Endothelial cell of umbilical vein (primary cell): ENCODE data around the gene SLC26A11. TPM values are rescaled to one million over a fixed set of nuclear protein-coding genes. Genes with fewer than 3 reads are reported as not detected.

Experiments used
- BruUV-seq: library from RNA; stranded (reverse); fragments of 400-500 nt; replicated peaks from 2 replicates; lab custom pipeline; 2021; lab: Mats Ljungman, UMichigan
- CTCF ChIA-PET: fragments of 300-600, 350-600 bp; sonication (Branson Sonifier 250); formaldehyde crosslinking; loops from one replicate; lab custom pipeline; 2021; ENCODE audit warnings: antibody characterized with exemption, inconsistent platforms; lab: Charles Lee
- POLR2A ChIA-PET: fragments of 300-600, 350-600 bp; sonication (Branson Sonifier 250); formaldehyde crosslinking; loops from one replicate; lab custom pipeline; 2021; ENCODE audit warnings: antibody characterized with exemption, inconsistent platforms; lab: Charles Lee
- DNase-seq: peaks from one replicate; pipeline ENCODE4 v3.0.0-alpha.2; 2011; ENCODE audit warnings: low read depth, low spot score
- FAIRE-seq: peaks from 2 replicates; lab custom pipeline; 2011; peaks lifted over from hg19 to GRCh38; lab: Jason Lieb, UNC
- H2AFZ ChIP-seq: 2 replicates; pipeline ENCODE4 v1.6.0; 2012; ENCODE audit warnings: low read depth, low read length, control low read depth, inconsistent platforms
- H3K27ac ChIP-seq: 2 replicates; pipeline ENCODE4 v1.5.1; 2011; ENCODE audit warnings: low read depth, mild to moderate bottlenecking, control low read depth, low read length, moderate library complexity; ENCODE audit not compliant: insufficient read depth
- H3K27me3 ChIP-seq, 2 experiments: 2 replicates each; pipeline versions ENCODE4 v1.6.0 to v1.6.1; 2011; ENCODE audit warnings: low read length in 2 of 2, mixed read lengths in 1 of 2; ENCODE audit not compliant: control insufficient read depth in 2 of 2, insufficient read depth in 2 of 2
- H3K36me3 ChIP-seq, 2 experiments: 2 replicates in 1 of 2; 3 replicates in 1 of 2; pipeline ENCODE4 v1.5.1; 2011; ENCODE audit warnings: low read length in 2 of 2, mild to moderate bottlenecking in 1 of 2, moderate library complexity in 1 of 2; ENCODE audit not compliant: control insufficient read depth in 2 of 2, insufficient read depth in 2 of 2; ENCODE audit errors: extremely low read depth in 1 of 2
- H3K4me1 ChIP-seq: 3 replicates; pipeline ENCODE4 v1.5.1; 2011; ENCODE audit warnings: mild to moderate bottlenecking, low read length; ENCODE audit not compliant: control insufficient read depth, insufficient read depth; ENCODE audit errors: extremely low read depth
- H3K4me2 ChIP-seq: 2 replicates; pipeline ENCODE4 v1.6.1; 2011; ENCODE audit warnings: low read length, control low read depth, mixed read lengths; ENCODE audit not compliant: insufficient read depth
- H3K4me3 ChIP-seq, 3 experiments: fragments of 200-600 bp in 1 of 3; sonication (generic), shearing (Covaris generic) in 1 of 3; replicated peaks in 1 of 3; 2 replicates each; pipeline ENCODE4 v1.5.1; 2011 to 2016; ENCODE audit warnings: control low read depth in 3 of 3, low read length in 3 of 3, mild to moderate bottlenecking in 2 of 3, inconsistent platforms in 1 of 3, low read depth in 1 of 3, moderate library complexity in 1 of 3; ENCODE audit not compliant: insufficient read depth in 1 of 3
- H3K79me2 ChIP-seq: 2 replicates; pipeline ENCODE4 v1.6.0; 2012; ENCODE audit warnings: low read length, inconsistent platforms; ENCODE audit not compliant: control insufficient read depth, insufficient read depth
- H3K9ac ChIP-seq: replicated peaks from 2 replicates; pipeline ENCODE3; 2011; ENCODE audit warnings: low read length, control low read depth; ENCODE audit not compliant: insufficient read depth; ENCODE audit errors: extremely low read depth
- H3K9me1 ChIP-seq: replicated peaks from 3 replicates; pipeline ENCODE4 v1.6.0; 2011; ENCODE audit warnings: mild to moderate bottlenecking, low read length; ENCODE audit not compliant: control insufficient read depth, insufficient read depth; ENCODE audit errors: extremely low read depth
- H3K9me3 ChIP-seq: replicated peaks from 2 replicates; pipeline ENCODE4 v1.5.1; 2012; ENCODE audit warnings: low read length, inconsistent platforms; ENCODE audit not compliant: control insufficient read depth, insufficient read depth
- H4K20me1 ChIP-seq: replicated peaks from 2 replicates; pipeline ENCODE3; 2011; ENCODE audit warnings: mild to moderate bottlenecking, low read length; ENCODE audit not compliant: control insufficient read depth, insufficient read depth; ENCODE audit errors: extremely low read depth
- CTCF ChIP-seq, 2 donors: IDR thresholded peaks; 1 replicate in 1 of 2; 2 replicates in 1 of 2; pipeline ENCODE4 v1.5.1; 2011; ENCODE audit warnings: low read length in 2 of 2, mild to moderate bottlenecking in 2 of 2, moderate library complexity in 2 of 2, control low read depth in 1 of 2, inconsistent platforms in 1 of 2, low read depth in 1 of 2; ENCODE audit not compliant: insufficient read depth in 1 of 2; ENCODE audit errors: extremely low read depth in 1 of 2
- EZH2 ChIP-seq: IDR thresholded peaks from 2 replicates; pipeline ENCODE4 v1.6.1; 2012; ENCODE audit warnings: borderline replicate concordance, low read depth, mild to moderate bottlenecking, moderate library complexity, low read length, inconsistent platforms; ENCODE audit not compliant: severe bottlenecking
- FOS ChIP-seq: IDR thresholded peaks from 2 replicates; pipeline ENCODE4 v1.6.1; 2011; ENCODE audit warnings: mild to moderate bottlenecking, low read length, moderate library complexity, borderline replicate concordance; ENCODE audit not compliant: insufficient read depth
- GATA2 ChIP-seq: IDR thresholded peaks from 2 replicates; pipeline ENCODE4 v1.7.0; 2011; ENCODE audit warnings: low read depth, mild to moderate bottlenecking, moderate library complexity, mixed read lengths, low read length; ENCODE audit not compliant: insufficient read length, insufficient read depth
- JUN ChIP-seq: IDR thresholded peaks from 2 replicates; pipeline ENCODE4 v1.6.1; 2011; ENCODE audit warnings: borderline replicate concordance, low read depth; ENCODE audit not compliant: insufficient read length, insufficient read depth
- MAX ChIP-seq: IDR thresholded peaks from 2 replicates; pipeline ENCODE4 v1.6.1; 2011; ENCODE audit not compliant: insufficient read depth, insufficient read length
- MYC ChIP-seq: IDR thresholded peaks from one replicate; pipeline ENCODE4 v1.6.1; 2011; ENCODE audit warnings: mild to moderate bottlenecking, low read depth, low read length
- POLR2A ChIP-seq: IDR thresholded peaks from 2 replicates; pipeline ENCODE4 v1.6.1; 2012; ENCODE audit warnings: low read depth, mild to moderate bottlenecking, control low read depth, low read length
- POLR2AphosphoS5 ChIP-seq: IDR thresholded peaks from 2 replicates; pipeline ENCODE4 v1.6.1; 2012; ENCODE audit warnings: low read depth, mild to moderate bottlenecking, control low read depth, low read length, moderate library complexity; ENCODE audit not compliant: insufficient read depth
- dilution Hi-C: fragments of 300-500 bp; cut with MboI; formaldehyde crosslinking; loops from one replicate; pipeline ENCODE4 v1.15.0; 2019; ENCODE audit warnings: low sequenced_read_pairs; ENCODE audit not compliant: extremely low pct_ligation_motif_present
- intact Hi-C: fragments of 100-400 bp; cut with micrococcal nuclease; formaldehyde crosslinking; loops from one replicate; pipeline ENCODE4 v1.10.0; 2022
- polyA plus RNA-seq, 4 experiments: library from polyadenylated mRNA; depleted of rRNA in 3 of 4; stranded (reverse) in 3 of 4; unstranded in 1 of 4; fragments of >200 nt; gene quantifications; 2 replicates each; pipeline versions ENCODE4 v1.2.1 to v1.2.3, GENCODE V29; 2011 to 2012; ENCODE audit warnings: missing spikeins in 1 of 4
- total RNA-seq: library from RNA; stranded (reverse); gene quantifications from 2 replicates; pipeline ENCODE4 v1.2.3, GENCODE V29; 2021

Gene SLC26A11
- total and polyA plus RNA-seq, 2 donors (not counting 3 experiments of a cell fraction or from before 2014, with no cell fraction given): 25.2 to 33.0 TPM

- Histone ChIP-seq H2AFZ (no peak overlapping the region), H3K27me3 (no peaks in the 10 kb centered on the region), H4K20me1 (no peaks in the 10 kb centered on the region), H3K9ac (no peak overlapping the region), H3K9me1 (no peaks in the 10 kb centered on the region), H3K9me3 (no peaks in the 10 kb centered on the region), H3K4me1 (no peaks in the 10 kb centered on the region), H3K4me2 (no peak overlapping the region), H3K4me3 (no peak overlapping the region), H3K27ac (no peak overlapping the region), H3K36me3 (peaks cover 6 to 30% of the 10 kb centered on the region in 2 experiments), H3K79me2 (no peaks in the 10 kb centered on the region)
- dilution Hi-C loops (no loop called here), intact Hi-C loops (no loop called here)
- no TSS peak for BruUV-seq
- CTCF ChIA-PET: interaction anchor here (1.4 kb wide), 1 partner anchor 9 kb away, joined by 3 read pairs; no protein-coding TSS in a partner anchor
- TF ChIP-seq POLR2A: no peak
- no peak for TF ChIP-seq CTCF (IDR thresholded peaks at IDR 0.05; ENCODE audit: extremely low read depth in 1 of 2, insufficient read depth in 1 of 2, low read depth in 1 of 2, low read length in 2 of 2)
- no peak for TF ChIP-seq MAX
- no peak for TF ChIP-seq JUN
- no peak for TF ChIP-seq POLR2AphosphoS5
- TF ChIP-seq EZH2: no peak
- TF ChIP-seq MYC: no peak
- no peak for TF ChIP-seq FOS
- TF ChIP-seq GATA2: no peak
- POLR2A ChIA-PET: no interaction called here
- DNase-seq (no peak), FAIRE-seq (no peak)
These were observed 66.4 kb downstream of the SLC26A11 start for GRCh38 chr17:80286638-80286960.
